HCT116 (cell line): Measurements from ENCODE around the gene TOGARAM1. TPM values are rescaled to one million over a fixed set of nuclear protein-coding genes. Genes with fewer than 3 reads are reported as not detected.

Experiments
- ATAC-seq: fragments of 200-7000 bp; cut with Tn5 transposase; 2 replicates; pipeline ENCODE4 v1.9.1; 2020; ENCODE audit warnings: mild to moderate bottlenecking, moderate library complexity
- BruUV-seq: library from RNA; stranded (reverse); fragments of 400-500 nt; replicated peaks from 2 replicates; lab custom pipeline; 2021; lab: Mats Ljungman, UMichigan
- CTCF ChIA-PET: fragments of 300-600 bp; sonication (Branson Sonifier 250); formaldehyde crosslinking; loops from one replicate; lab custom pipeline; 2021; ENCODE audit warnings: antibody characterized with exemption; lab: Charles Lee
- POLR2A ChIA-PET: fragments of 300-600, 350-600 bp; sonication (Branson Sonifier 250); formaldehyde crosslinking; loops from one replicate; lab custom pipeline; 2021; ENCODE audit warnings: antibody characterized with exemption; lab: Charles Lee
- RAD21 ChIA-PET, 2 experiments: fragments of 300-600 bp; sonication (Branson Sonifier 250); formaldehyde crosslinking; loops; one replicate each; lab custom pipeline; 2023; ENCODE audit warnings: low total read pairs in 2 of 2; ENCODE audit not compliant: uncharacterized antibody in 2 of 2, unreplicated experiment in 2 of 2, low non-redundant PET in 1 of 2; lab: Charles Lee
- DNase-seq: peaks from one replicate; pipeline ENCODE4 v3.0.0-alpha.2; 2010; ENCODE audit warnings: low read depth, low spot score
- H2AFZ ChIP-seq: fragments of 200-600 bp; shearing (Covaris generic), sonication (generic); 2 replicates; pipeline ENCODE4 v1.6.1; 2017; ENCODE audit warnings: low read depth, mixed run types, mixed read lengths, antibody characterized with exemption, low read length; ENCODE audit not compliant: poor library complexity, severe bottlenecking
- H3K27ac ChIP-seq: 2 replicates; pipeline ENCODE4 v1.5.1; 2012; ENCODE audit warnings: low read depth, low read length
- H3K27me3 ChIP-seq: fragments of 200-600 bp; sonication (generic); 2 replicates; pipeline ENCODE4 v1.6.1; 2016; ENCODE audit warnings: mixed run types, low read length, mixed read lengths; ENCODE audit not compliant: insufficient read depth
- H3K36me3 ChIP-seq, 2 experiments: fragments of 200-500 bp in 1 of 2; fragments of 200-600 bp in 1 of 2; sonication (Bioruptor generic) in 1 of 2; sonication (generic) in 1 of 2; 2 replicates each; pipeline versions ENCODE4 v1.5.1 to v1.6.1; 2014 to 2016; ENCODE audit warnings: low read length in 2 of 2, inconsistent platforms in 1 of 2, mixed read lengths in 1 of 2, mixed run types in 1 of 2; ENCODE audit not compliant: insufficient read depth in 2 of 2, control insufficient read depth in 1 of 2
- H3K4me1 ChIP-seq, 2 experiments: fragments of 200-600 bp in 1 of 2; sonication (generic) in 1 of 2; 2 replicates each; pipeline versions ENCODE4 v1.5.1 to v1.6.1; 2012 to 2017; ENCODE audit warnings: low read length in 2 of 2, inconsistent platforms in 1 of 2, mild to moderate bottlenecking in 1 of 2, mixed read lengths in 1 of 2, mixed run types in 1 of 2, moderate library complexity in 1 of 2; ENCODE audit not compliant: insufficient read depth in 2 of 2, control insufficient read depth in 1 of 2
- H3K4me2 ChIP-seq: fragments of 200-600 bp; sonication (generic); 2 replicates; pipeline ENCODE4 v1.6.1; 2017; ENCODE audit warnings: mixed run types, low read length, mixed read lengths
- H3K4me3 ChIP-seq, 2 experiments: fragments of 200-600 bp in 1 of 2; sonication (generic) in 1 of 2; replicated peaks in 1 of 2; 2 replicates each; pipeline ENCODE4 v1.5.1; 2011 to 2016; ENCODE audit warnings: low read length in 2 of 2, control low read depth in 1 of 2, low read depth in 1 of 2, mild to moderate bottlenecking in 1 of 2, mixed read lengths in 1 of 2, mixed run types in 1 of 2
- H3K79me2 ChIP-seq: fragments of 200-600 bp; sonication (generic); 2 replicates; pipeline ENCODE4 v1.6.1; 2017; ENCODE audit warnings: mild to moderate bottlenecking, mixed run types, low read length, moderate library complexity, mixed read lengths; ENCODE audit not compliant: insufficient read depth
- H3K9ac ChIP-seq: fragments of 200-600 bp; sonication (generic); 2 replicates; pipeline ENCODE4 v1.6.1; 2016; ENCODE audit warnings: low read length, mixed read lengths
- H3K9me2 ChIP-seq: fragments of 200-600 bp; sonication (generic), shearing (Covaris generic); 2 replicates; pipeline ENCODE4 v1.6.1; 2017; ENCODE audit warnings: mixed run types, mild to moderate bottlenecking, moderate library complexity; ENCODE audit not compliant: insufficient read depth
- H3K9me3 ChIP-seq, 2 experiments: fragments of 200-500 bp in 1 of 2; fragments of 200-600 bp in 1 of 2; sonication (Bioruptor generic) in 1 of 2; sonication (generic) in 1 of 2; 2 replicates each; pipeline ENCODE4 v1.6.1; 2014 to 2017; ENCODE audit warnings: low read length in 2 of 2, mixed read lengths in 2 of 2, inconsistent platforms in 1 of 2, low read depth in 1 of 2, mild to moderate bottlenecking in 1 of 2, mixed run types in 1 of 2, moderate library complexity in 1 of 2; ENCODE audit not compliant: control insufficient read depth in 1 of 2, insufficient read depth in 1 of 2
- H4K20me1 ChIP-seq: fragments of 200-600 bp; sonication (generic), shearing (Covaris generic); 2 replicates; pipeline ENCODE4 v1.6.1; 2017; ENCODE audit warnings: mixed run types, mild to moderate bottlenecking, moderate library complexity; ENCODE audit not compliant: insufficient read depth
- ATF3 ChIP-seq: IDR thresholded peaks from 2 replicates; pipeline ENCODE4 v1.6.1; 2012
- CBX3 ChIP-seq: IDR thresholded peaks from 2 replicates; pipeline ENCODE4 v1.6.1; 2012; ENCODE audit warnings: low read depth
- CTCF ChIP-seq, 3 experiments: fragments of 200-600 bp in 1 of 3; sonication (generic) in 1 of 3; IDR thresholded peaks in 2 of 3; conservative IDR thresholded peaks in 1 of 3; 2 replicates each; pipeline ENCODE4 v1.5.1; 2012 to 2017; ENCODE audit warnings: low read depth in 2 of 3, low read length in 2 of 3, antibody characterized with exemption in 1 of 3, borderline replicate concordance in 1 of 3, control low read depth in 1 of 3, mild to moderate bottlenecking in 1 of 3, mixed read lengths in 1 of 3, mixed run types in 1 of 3, moderate library complexity in 1 of 3; ENCODE audit not compliant: insufficient read depth in 1 of 3
- EGR1 ChIP-seq: IDR thresholded peaks from 2 replicates; pipeline ENCODE4 v1.6.1; 2012; ENCODE audit warnings: low read depth
- EZH2phosphoT487 ChIP-seq: fragments of 200-600 bp; IDR thresholded peaks from 2 replicates; pipeline ENCODE4 v1.6.1; 2018; ENCODE audit warnings: antibody characterized with exemption, borderline replicate concordance
- FOSL1 ChIP-seq: IDR thresholded peaks from 2 replicates; pipeline ENCODE4 v1.6.1; 2012; ENCODE audit warnings: low read depth
- JUND ChIP-seq: IDR thresholded peaks from 2 replicates; pipeline ENCODE4 v1.6.1; 2012
- MAX ChIP-seq: IDR thresholded peaks from 2 replicates; pipeline ENCODE4 v1.6.1; 2012
- POLR2A ChIP-seq: IDR thresholded peaks from 2 replicates; pipeline ENCODE4 v1.7.0; 2011; ENCODE audit warnings: borderline replicate concordance; ENCODE audit not compliant: insufficient read depth, insufficient read length; ENCODE audit errors: extremely low read depth
- POLR2AphosphoS5 ChIP-seq: IDR thresholded peaks from 2 replicates; pipeline ENCODE4 v1.6.1; 2011; ENCODE audit warnings: mild to moderate bottlenecking, low read depth, low read length, moderate library complexity
- REST ChIP-seq: IDR thresholded peaks from 2 replicates; pipeline ENCODE4 v1.6.1; 2012; ENCODE audit warnings: low read depth
- SP1 ChIP-seq: IDR thresholded peaks from 2 replicates; pipeline ENCODE4 v1.6.1; 2012; ENCODE audit warnings: low read depth
- TCF7L2 ChIP-seq: IDR thresholded peaks from 2 replicates; pipeline ENCODE4 v1.7.0; 2011; ENCODE audit warnings: borderline replicate concordance, inconsistent platforms; ENCODE audit not compliant: insufficient read depth, insufficient read length; ENCODE audit errors: extremely low read depth
- ZFX ChIP-seq: fragments of 450-650 bp; IDR thresholded peaks from 2 replicates; pipeline ENCODE4 v1.6.1; 2017
- ZNF274 ChIP-seq: fragments of 200-500 bp; sonication (Bioruptor generic); IDR thresholded peaks from 2 replicates; pipeline ENCODE4 v1.6.1; 2014; ENCODE audit warnings: mild to moderate bottlenecking, low read depth, low read length, inconsistent platforms
- intact Hi-C: fragments of 100-400 bp; cut with micrococcal nuclease; formaldehyde crosslinking; loops from 2 replicates; pipeline ENCODE4 v1.10.0; 2022
- total RNA-seq: library from RNA; stranded (reverse); gene quantifications from one replicate; pipeline ENCODE4 v1.2.1, GENCODE V29; 2021; ENCODE audit not compliant: unreplicated experiment

Gene TOGARAM1
- total RNA-seq, 1 experiment from 2014 or later, result 1.9 TPM

- Histone ChIP-seq H3K36me3 (no peaks in the 10 kb centered on the region), H3K79me2 (no peaks in the 10 kb centered on the region), H3K9me3 (no peaks in the 10 kb centered on the region), H2AFZ (no peak overlapping the region), H3K4me2 (no peak overlapping the region), H3K4me3 (no peak overlapping the region), H3K9ac (no peak overlapping the region), H3K4me1 (no peaks in the 10 kb centered on the region), H4K20me1 (no peaks in the 10 kb centered on the region), H3K27me3 (no peaks in the 10 kb centered on the region), H3K27ac (no peak overlapping the region), H3K9me2 (no peaks in the 10 kb centered on the region)
- BruUV-seq, result no TSS peak
- ChIA-PET POLR2A (no interaction called here), RAD21 (no interaction called here), CTCF (no interaction called here)
- intact Hi-C loops, result no loop called here
- DNase-seq, result no peak
- TF ChIP-seq JUND (no peak), SP1 (no peak), ATF3 (no peak), MAX (no peak), CTCF (IDR thresholded peaks at IDR 0.05 in 2 of 3, conservative IDR thresholded peaks at IDR 0.05 in 1 of 3; ENCODE audit: borderline replicate concordance in 1 of 3, insufficient read depth in 1 of 3, low read depth in 2 of 3, low read length in 2 of 3) (no peak), EZH2phosphoT487 (no peak), POLR2A (no peak), ZFX (no peak), EGR1 (no peak), ZNF274 (no peak), TCF7L2 (no peak), FOSL1 (no peak), CBX3 (no peak), REST (no peak), POLR2AphosphoS5 (no peak)
- no peak for ATAC-seq
Measured at GRCh38 chr14:45051896-45052295, 89.9 kb downstream of the TOGARAM1 start.
